ENCODE measurements around the gene KCNK7.

KCNK7 gene

GRCh38 chr11:65623177-65623576 is 27.6 kb upstream of the KCNK7 start:
- Histone ChIP-seq H3K27ac (ENCODE audit: low read depth, low read length) (no peak overlapping the region), H3K27me3 (ENCODE audit: low read length) (no peaks in the 10 kb centered on the region), H3F3A (ENCODE audit: insufficient read depth) (no peaks in the 10 kb centered on the region), H2AFZ (ENCODE audit: low read depth, low read length, severe bottlenecking) (no peak overlapping the region), H4K20me1 (ENCODE audit: low read depth, low read length) (no peaks in the 10 kb centered on the region), H3K9ac (ENCODE audit: low read length) (no peak overlapping the region), H3K9me3 (ENCODE audit: insufficient read depth, low read length) (no peaks in the 10 kb centered on the region), H3K4me3 (ENCODE audit: insufficient read depth, low read length, poor library complexity, severe bottlenecking) (no peak overlapping the region), H3K36me3 (ENCODE audit: low read length) (no peaks in the 10 kb centered on the region), H3K9me2 (replicated peaks; ENCODE audit: insufficient read depth, low read length) (no peaks in the 10 kb centered on the region), H3K4me2 (ENCODE audit: low read depth, low read length, poor library complexity, severe bottlenecking) (no peak overlapping the region), H3K79me2 (ENCODE audit: insufficient read depth, low read length) (0 out of 2 replicates have a peak, but pooled peaks cover 6% of the 10 kb centered on the region)
- TF ChIP-seq, protein P1, sequence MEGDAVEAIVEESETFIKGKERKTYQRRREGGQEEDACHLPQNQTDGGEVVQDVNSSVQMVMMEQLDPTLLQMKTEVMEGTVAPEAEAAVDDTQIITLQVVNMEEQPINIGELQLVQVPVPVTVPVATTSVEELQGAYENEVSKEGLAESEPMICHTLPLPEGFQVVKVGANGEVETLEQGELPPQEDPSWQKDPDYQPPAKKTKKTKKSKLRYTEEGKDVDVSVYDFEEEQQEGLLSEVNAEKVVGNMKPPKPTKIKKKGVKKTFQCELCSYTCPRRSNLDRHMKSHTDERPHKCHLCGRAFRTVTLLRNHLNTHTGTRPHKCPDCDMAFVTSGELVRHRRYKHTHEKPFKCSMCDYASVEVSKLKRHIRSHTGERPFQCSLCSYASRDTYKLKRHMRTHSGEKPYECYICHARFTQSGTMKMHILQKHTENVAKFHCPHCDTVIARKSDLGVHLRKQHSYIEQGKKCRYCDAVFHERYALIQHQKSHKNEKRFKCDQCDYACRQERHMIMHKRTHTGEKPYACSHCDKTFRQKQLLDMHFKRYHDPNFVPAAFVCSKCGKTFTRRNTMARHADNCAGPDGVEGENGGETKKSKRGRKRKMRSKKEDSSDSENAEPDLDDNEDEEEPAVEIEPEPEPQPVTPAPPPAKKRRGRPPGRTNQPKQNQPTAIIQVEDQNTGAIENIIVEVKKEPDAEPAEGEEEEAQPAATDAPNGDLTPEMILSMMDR (IDR thresholded peaks at IDR 0.05; ENCODE audit: insufficient read depth, low read length, poor library complexity, severe bottlenecking), result no peak
- TF ChIP-seq EZH2phosphoT487 (conservative IDR thresholded peaks at IDR 0.05; ENCODE audit: low read length), result no peak

GRCh38 chr11:65622011-65622410 is 26.4 kb upstream of the KCNK7 start:
- peaks cover 17% of the 10 kb centered on the region for H3K79me2 ChIP-seq (ENCODE audit: insufficient read depth, low read length)
- TF ChIP-seq, protein P1 (IDR thresholded peaks at IDR 0.05; ENCODE audit: insufficient read depth, low read length, poor library complexity, severe bottlenecking), result no peak
- no peak for TF ChIP-seq EZH2phosphoT487 (conservative IDR thresholded peaks at IDR 0.05; ENCODE audit: low read length)
- no peaks in the 10 kb centered on the region for H3K27me3 ChIP-seq (ENCODE audit: low read length)
- H3K27ac ChIP-seq (ENCODE audit: low read depth, low read length), result no peak overlapping the region
- no peaks in the 10 kb centered on the region for H3F3A ChIP-seq (ENCODE audit: insufficient read depth)
- no peaks in the 10 kb centered on the region for H3K9me3 ChIP-seq (ENCODE audit: insufficient read depth, low read length)
- H3K9me2 ChIP-seq (replicated peaks; ENCODE audit: insufficient read depth, low read length), result no peaks in the 10 kb centered on the region
- H4K20me1 ChIP-seq (ENCODE audit: low read depth, low read length), result no peaks in the 10 kb centered on the region
- H3K4me3 ChIP-seq (ENCODE audit: insufficient read depth, low read length, poor library complexity, severe bottlenecking), result no peak overlapping the region
- H3K9ac ChIP-seq (ENCODE audit: low read length), result no peak overlapping the region
- no peak overlapping the region for H2AFZ ChIP-seq (ENCODE audit: low read depth, low read length, severe bottlenecking)
- H3K36me3 ChIP-seq (ENCODE audit: low read length), result no peaks in the 10 kb centered on the region
- H3K4me2 ChIP-seq (ENCODE audit: low read depth, low read length, poor library complexity, severe bottlenecking), result no peak overlapping the region

DNA sequence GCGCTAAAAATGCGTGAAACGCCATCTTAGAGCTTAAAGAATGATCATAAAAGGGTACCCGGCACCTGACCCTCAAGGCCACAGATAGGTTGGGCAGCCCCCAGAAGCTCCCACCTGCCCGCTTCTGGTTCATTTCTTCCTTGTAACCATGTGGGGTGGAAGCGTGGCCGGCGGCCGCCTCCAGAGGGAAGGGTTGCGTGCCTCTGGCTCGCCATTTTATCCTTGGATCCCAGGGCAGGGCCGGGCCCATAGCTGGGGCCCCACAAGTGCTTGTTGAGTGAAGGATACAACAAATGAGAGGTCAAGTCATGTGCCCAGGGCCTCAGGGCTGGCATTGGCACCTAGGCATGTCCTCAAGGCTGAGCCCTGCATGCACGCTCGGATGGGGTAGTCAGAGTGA is 25.9 kb upstream of the KCNK7 start:
- no peaks in the 10 kb centered on the region for H3K36me3 ChIP-seq (ENCODE audit: low read length)
- no peaks in the 10 kb centered on the region for H3F3A ChIP-seq (ENCODE audit: insufficient read depth)
- H3K4me3 ChIP-seq (ENCODE audit: insufficient read depth, low read length, poor library complexity, severe bottlenecking), result no peak overlapping the region
- H3K4me2 ChIP-seq (ENCODE audit: low read depth, low read length, poor library complexity, severe bottlenecking), result no peak overlapping the region
- H2AFZ ChIP-seq (ENCODE audit: low read depth, low read length, severe bottlenecking), result no peak overlapping the region
- H3K9me2 ChIP-seq (replicated peaks; ENCODE audit: insufficient read depth, low read length), result no peaks in the 10 kb centered on the region
- no peaks in the 10 kb centered on the region for H3K9me3 ChIP-seq (ENCODE audit: insufficient read depth, low read length)
- H4K20me1 ChIP-seq (ENCODE audit: low read depth, low read length), result no peaks in the 10 kb centered on the region; the same call in 1 of the 2 replicates
- no peaks in the 10 kb centered on the region for H3K27me3 ChIP-seq (ENCODE audit: low read length)
- no peak for TF ChIP-seq EZH2phosphoT487 (conservative IDR thresholded peaks at IDR 0.05; ENCODE audit: low read length)
- TF ChIP-seq, protein P1 (IDR thresholded peaks at IDR 0.05; ENCODE audit: insufficient read depth, low read length, poor library complexity, severe bottlenecking), result no peak
- no peak overlapping the region for H3K9ac ChIP-seq (ENCODE audit: low read length)
- peaks cover 23% of the 10 kb centered on the region for H3K79me2 ChIP-seq (ENCODE audit: insufficient read depth, low read length)
- no peak overlapping the region for H3K27ac ChIP-seq (ENCODE audit: low read depth, low read length)
